ENCODE data around the gene PADI2. TPM values are rescaled to one million over a fixed set of nuclear protein-coding genes. Genes with fewer than 3 reads are reported as not detected.

PADI2 gene
- total and polyA plus RNA-seq, 2 donors (not counting 3 experiments of a cell fraction or from before 2014, with no cell fraction given): not detected

GRCh38 chr1:17095141-17095540, 24.1 kb downstream of the PADI2 start:
- no TSS peak for BruUV-seq (replicated peaks)
- Histone ChIP-seq H3K27me3 (ENCODE audit: control insufficient read depth in 2 of 2, insufficient read depth in 2 of 2, low read length in 2 of 2) (peaks cover 0 to 4% of the 10 kb centered on the region in 2 experiments), H3K9ac (replicated peaks; ENCODE audit: extremely low read depth, insufficient read depth, low read length) (no peak overlapping the region), H3K27ac (ENCODE audit: insufficient read depth, low read depth, low read length) (no peak overlapping the region), H2AFZ (ENCODE audit: low read depth, low read length) (no peak overlapping the region), H4K20me1 (replicated peaks; ENCODE audit: control insufficient read depth, extremely low read depth, insufficient read depth, low read length) (no peaks in the 10 kb centered on the region), H3K4me2 (ENCODE audit: insufficient read depth, low read length) (no peak overlapping the region), H3K4me1 (ENCODE audit: control insufficient read depth, extremely low read depth, insufficient read depth, low read length) (no peaks in the 10 kb centered on the region), H3K36me3 (ENCODE audit: control insufficient read depth in 2 of 2, extremely low read depth in 1 of 2, insufficient read depth in 2 of 2, low read length in 2 of 2) (no peaks in the 10 kb centered on the region), H3K4me3 (replicated peaks in 1 of 3; ENCODE audit: insufficient read depth in 1 of 3, low read depth in 1 of 3, low read length in 3 of 3) (no peak overlapping the region), H3K79me2 (ENCODE audit: control insufficient read depth, insufficient read depth, low read length) (no peaks in the 10 kb centered on the region), H3K9me3 (replicated peaks; ENCODE audit: control insufficient read depth, insufficient read depth, low read length) (no peaks in the 10 kb centered on the region), H3K9me1 (replicated peaks; ENCODE audit: control insufficient read depth, extremely low read depth, insufficient read depth, low read length) (no peaks in the 10 kb centered on the region)
- FAIRE-seq: no peak
- dilution Hi-C loops (cut with MboI; ENCODE audit: extremely low pct_ligation_motif_present, low sequenced_read_pairs): no loop called here
- DNase-seq (ENCODE audit: low read depth, low spot score): no peak
- CTCF ChIA-PET: no interaction called here
- intact Hi-C loops (cut with micrococcal nuclease): no loop called here
- POLR2A ChIA-PET: no interaction called here
- no peak for TF ChIP-seq JUN (IDR thresholded peaks at IDR 0.05; ENCODE audit: borderline replicate concordance, insufficient read depth, insufficient read length, low read depth)
- no peak for TF ChIP-seq CTCF (IDR thresholded peaks at IDR 0.05; ENCODE audit: extremely low read depth in 1 of 2, insufficient read depth in 1 of 2, low read depth in 1 of 2, low read length in 2 of 2)
- TF ChIP-seq MYC (IDR thresholded peaks at IDR 0.05; ENCODE audit: low read depth, low read length): no peak
- no peak for TF ChIP-seq POLR2AphosphoS5 (IDR thresholded peaks at IDR 0.05; ENCODE audit: insufficient read depth, low read depth, low read length)
- TF ChIP-seq GATA2 (IDR thresholded peaks at IDR 0.05; ENCODE audit: insufficient read depth, insufficient read length, low read depth, low read length): no peak
- no peak for TF ChIP-seq MAX (IDR thresholded peaks at IDR 0.05; ENCODE audit: insufficient read depth, insufficient read length)
- no peak for TF ChIP-seq POLR2A (IDR thresholded peaks at IDR 0.05; ENCODE audit: low read depth, low read length)
- TF ChIP-seq FOS (IDR thresholded peaks at IDR 0.05; ENCODE audit: borderline replicate concordance, insufficient read depth, low read length): no peak
- TF ChIP-seq EZH2 (IDR thresholded peaks at IDR 0.05; ENCODE audit: borderline replicate concordance, low read depth, low read length, severe bottlenecking): no peak
